Neutrophil (primary cell): Measurements from ENCODE around the gene RAB40C.

Experiments
- H3K27ac ChIP-seq: fragments of 200-600 bp; sonication (generic); 2 replicates; pipeline ENCODE4 v1.5.1; 2016; ENCODE audit warnings: mild to moderate bottlenecking, moderate library complexity
- H3K27me3 ChIP-seq: fragments of 200-600 bp; sonication (generic); 2 replicates; pipeline ENCODE4 v1.6.0; 2016; ENCODE audit warnings: mild to moderate bottlenecking
- H3K36me3 ChIP-seq: fragments of 200-600 bp; sonication (generic); 2 replicates; pipeline ENCODE4 v1.5.1; 2017
- H3K4me1 ChIP-seq, 2 experiments: fragments of 200-600 bp in 1 of 2; sonication (generic) in 1 of 2; 1 replicate in 1 of 2; 2 replicates in 1 of 2; pipeline versions ENCODE4 v1.5.1 to v1.6.1; 2013 to 2016; ENCODE audit warnings: low read depth in 1 of 2, low read length in 1 of 2, mild to moderate bottlenecking in 1 of 2, moderate library complexity in 1 of 2; ENCODE audit not compliant: control insufficient read depth in 1 of 2, insufficient read depth in 1 of 2
- H3K4me3 ChIP-seq, 2 experiments: fragments of 200-600 bp in 1 of 2; sonication (generic) in 1 of 2; 1 replicate in 1 of 2; 2 replicates in 1 of 2; pipeline ENCODE4 v1.5.1; 2013 to 2016; ENCODE audit warnings: low read depth in 1 of 2, low read length in 1 of 2, mild to moderate bottlenecking in 1 of 2, moderate library complexity in 1 of 2
- H3K9me3 ChIP-seq: fragments of 200-600 bp; sonication (generic); 2 replicates; pipeline ENCODE4 v1.5.1; 2016
- CTCF ChIP-seq: fragments of 200-600 bp; sonication (generic); IDR thresholded peaks from 2 replicates; pipeline ENCODE4 v1.5.1; 2016; ENCODE audit warnings: antibody characterized with exemption

Gene RAB40C

GRCh38 chr16:577796-578195 lies 12.1 kb upstream of the RAB40C start:
- peaks cover 19% of the 10 kb centered on the region for H3K36me3 ChIP-seq
- no peak for TF ChIP-seq CTCF
- no peak overlapping the region for H3K4me3 ChIP-seq
- peaks cover 14 to 15% of the 10 kb centered on the region in 2 experiments for H3K4me1 ChIP-seq
- H3K27me3 ChIP-seq = no peaks in the 10 kb centered on the region
- no peaks in the 10 kb centered on the region for H3K9me3 ChIP-seq
- no peak overlapping the region for H3K27ac ChIP-seq

- H3K9me3 ChIP-seq = no peaks in the 10 kb centered on the region
- no peaks in the 10 kb centered on the region for H3K27me3 ChIP-seq
- H3K36me3 ChIP-seq = peaks cover 25% of the 10 kb centered on the region
These were observed 11.5 kb upstream of the RAB40C start for GRCh38 chr16:578232-578869.

GRCh38 chr16:578870-579405 lies 10.9 kb upstream of the RAB40C start:
- Histone ChIP-seq H3K9me3 (no peaks in the 10 kb centered on the region), H3K4me1 (peaks cover 14 to 15% of the 10 kb centered on the region in 2 experiments), H3K27ac (no peak overlapping the region), H3K36me3 (peaks cover 27% of the 10 kb centered on the region), H3K27me3 (no peaks in the 10 kb centered on the region), H3K4me3 (peak overlapping the region in 1 of 2 experiments; percentile 54)
- peak; percentile 87 for TF ChIP-seq CTCF

More at GRCh38 chr16:578232-578869, 11.5 kb upstream of the RAB40C start:
- H3K4me3 ChIP-seq = peak overlapping the region in 1 of 2 experiments; percentile 54
- TF ChIP-seq CTCF = no peak
- peaks cover 14 to 15% of the 10 kb centered on the region in 2 experiments for H3K4me1 ChIP-seq
- no peak overlapping the region for H3K27ac ChIP-seq

- H3K36me3 ChIP-seq = peaks cover 13% of the 10 kb centered on the region
- H3K27me3 ChIP-seq = peaks cover 3% of the 10 kb centered on the region
- TF ChIP-seq CTCF = no peak
- H3K9me3 ChIP-seq = no peaks in the 10 kb centered on the region
- H3K4me3 ChIP-seq = no peak overlapping the region
- H3K4me1 ChIP-seq = peaks cover 14 to 15% of the 10 kb centered on the region in 2 experiments
- no peak overlapping the region for H3K27ac ChIP-seq
These were observed 9.5 kb upstream of the RAB40C start for GRCh38 chr16:580141-580945.

GRCh38 chr16:580946-581498 lies 8.8 kb upstream of the RAB40C start:
- H3K9me3 ChIP-seq = no peaks in the 10 kb centered on the region
- H3K27ac ChIP-seq = no peak overlapping the region
- peaks cover 9% of the 10 kb centered on the region for H3K27me3 ChIP-seq
- peaks cover 12 to 14% of the 10 kb centered on the region in 2 experiments for H3K4me1 ChIP-seq
- TF ChIP-seq CTCF = no peak
- no peak overlapping the region for H3K4me3 ChIP-seq
- H3K36me3 ChIP-seq = peaks cover 13% of the 10 kb centered on the region
